HG03571 (cell line): ENCODE measurements around the gene SPDYE1.
"Not testable (repeated sequence)": the region's sequence is repeated elsewhere in the genome, so short reads cannot be mapped to it uniquely, and the experiment has no call there.

Source experiments
- ATAC-seq: cut with Tn5 transposase; IDR thresholded peaks from one replicate; pipeline ENCODE4 v1.9.1; 2021; ENCODE audit not compliant: unreplicated experiment

Gene SPDYE1

DNA sequence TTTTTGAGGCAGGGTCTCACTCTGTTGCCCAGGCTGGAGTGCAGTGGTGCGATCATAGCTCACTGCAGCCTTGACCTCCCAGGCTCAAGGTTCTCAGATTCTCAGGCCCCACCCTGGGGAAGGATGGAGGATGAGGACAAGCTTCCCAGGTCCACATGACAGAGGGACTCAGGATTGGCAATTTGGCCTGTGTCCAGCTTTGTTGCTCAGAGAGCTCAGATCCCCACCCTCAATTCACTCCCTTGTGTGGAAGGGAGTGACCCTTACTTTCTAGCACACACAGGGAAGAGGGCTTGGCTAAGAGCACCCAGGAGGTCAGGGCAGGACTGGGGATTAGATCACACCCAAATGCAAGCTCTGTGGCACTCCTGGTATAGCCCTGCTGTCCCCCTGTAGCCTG lies 6.9 kb upstream of the SPDYE1 start:
- not testable (repeated sequence) for ATAC-seq

DNA sequence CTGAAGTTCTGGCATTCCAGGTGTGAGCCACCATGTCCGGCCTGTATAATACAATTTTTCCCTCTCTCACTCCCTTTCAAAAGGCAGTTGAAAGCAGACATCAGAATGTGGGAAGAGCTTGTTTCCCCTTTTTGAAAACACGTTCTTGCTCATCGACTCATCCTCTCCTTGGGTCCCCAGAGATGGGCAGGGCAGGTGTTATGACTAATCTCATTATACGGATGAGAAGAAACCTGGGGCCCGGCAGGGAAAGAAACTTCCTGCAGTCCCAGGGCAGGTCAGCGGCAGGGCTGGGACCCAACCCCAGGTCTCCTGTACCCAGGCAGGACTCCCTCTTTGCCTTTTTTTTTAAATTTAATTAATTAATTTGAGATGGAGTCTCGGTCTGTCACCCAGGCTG lies 4.8 kb upstream of the SPDYE1 start:
- ATAC-seq: peak; percentile 75

DNA sequence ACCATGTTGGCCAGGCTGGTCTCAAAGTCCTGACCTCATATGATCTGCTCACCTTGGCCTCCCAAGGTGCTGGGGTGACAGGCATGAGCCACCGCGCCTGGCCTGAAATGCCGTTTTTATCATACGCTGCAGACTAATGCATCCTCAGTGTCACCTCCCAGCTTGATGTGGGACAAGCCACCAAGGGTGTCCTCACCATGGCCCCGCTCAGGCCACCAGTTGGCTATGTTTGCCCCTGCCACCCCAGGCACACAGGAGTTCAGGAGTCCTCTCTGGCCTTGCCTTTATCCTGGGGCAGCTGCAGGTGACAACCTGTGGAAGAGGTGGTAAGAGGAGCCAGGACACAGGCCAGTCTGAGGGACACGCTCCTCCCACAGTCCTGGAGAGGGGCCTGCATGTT lies 3.0 kb upstream of the SPDYE1 start:
- ATAC-seq: not testable (repeated sequence)

DNA sequence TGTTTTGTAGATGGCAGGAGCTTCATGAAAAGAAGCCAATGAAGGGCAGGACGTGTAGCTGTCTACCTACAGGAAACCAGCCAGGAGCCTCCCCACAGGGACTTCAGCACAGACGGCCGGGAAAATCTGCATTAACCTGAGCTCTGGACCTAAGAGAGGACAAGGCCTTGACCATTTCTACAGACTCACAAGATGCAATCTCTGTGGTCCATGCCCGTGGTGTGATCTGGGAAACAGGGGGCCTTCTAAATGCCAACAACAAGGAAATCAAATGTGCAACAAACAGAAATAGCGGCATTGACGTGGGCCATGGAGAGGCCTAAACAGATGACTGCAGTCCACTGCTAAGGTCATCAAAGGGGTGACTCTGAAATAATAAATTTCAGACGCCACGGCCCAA lies 14.4 kb downstream of the SPDYE1 start:
- ATAC-seq: not testable (repeated sequence)

DNA sequence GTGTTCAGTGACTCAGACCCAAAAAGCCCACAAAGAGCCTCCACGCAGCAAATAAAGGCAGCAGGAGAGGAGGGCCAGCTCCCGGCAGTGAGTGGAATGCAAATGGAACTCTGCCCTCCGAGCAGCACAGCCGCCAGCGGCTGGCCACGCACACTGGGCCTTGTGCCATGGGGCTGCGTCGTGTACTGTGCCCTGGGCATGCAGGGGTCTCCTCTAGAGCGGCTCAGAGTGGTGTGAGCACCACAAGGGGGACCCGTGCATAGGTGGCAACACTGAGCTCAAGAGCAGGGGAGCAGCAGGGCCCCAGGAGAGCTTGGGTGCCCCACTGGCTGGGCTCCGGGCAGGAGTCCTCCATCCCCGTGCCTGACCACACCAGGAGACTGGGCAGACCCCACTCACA lies 17.4 kb downstream of the SPDYE1 start:
- ATAC-seq: not testable (repeated sequence)

DNA sequence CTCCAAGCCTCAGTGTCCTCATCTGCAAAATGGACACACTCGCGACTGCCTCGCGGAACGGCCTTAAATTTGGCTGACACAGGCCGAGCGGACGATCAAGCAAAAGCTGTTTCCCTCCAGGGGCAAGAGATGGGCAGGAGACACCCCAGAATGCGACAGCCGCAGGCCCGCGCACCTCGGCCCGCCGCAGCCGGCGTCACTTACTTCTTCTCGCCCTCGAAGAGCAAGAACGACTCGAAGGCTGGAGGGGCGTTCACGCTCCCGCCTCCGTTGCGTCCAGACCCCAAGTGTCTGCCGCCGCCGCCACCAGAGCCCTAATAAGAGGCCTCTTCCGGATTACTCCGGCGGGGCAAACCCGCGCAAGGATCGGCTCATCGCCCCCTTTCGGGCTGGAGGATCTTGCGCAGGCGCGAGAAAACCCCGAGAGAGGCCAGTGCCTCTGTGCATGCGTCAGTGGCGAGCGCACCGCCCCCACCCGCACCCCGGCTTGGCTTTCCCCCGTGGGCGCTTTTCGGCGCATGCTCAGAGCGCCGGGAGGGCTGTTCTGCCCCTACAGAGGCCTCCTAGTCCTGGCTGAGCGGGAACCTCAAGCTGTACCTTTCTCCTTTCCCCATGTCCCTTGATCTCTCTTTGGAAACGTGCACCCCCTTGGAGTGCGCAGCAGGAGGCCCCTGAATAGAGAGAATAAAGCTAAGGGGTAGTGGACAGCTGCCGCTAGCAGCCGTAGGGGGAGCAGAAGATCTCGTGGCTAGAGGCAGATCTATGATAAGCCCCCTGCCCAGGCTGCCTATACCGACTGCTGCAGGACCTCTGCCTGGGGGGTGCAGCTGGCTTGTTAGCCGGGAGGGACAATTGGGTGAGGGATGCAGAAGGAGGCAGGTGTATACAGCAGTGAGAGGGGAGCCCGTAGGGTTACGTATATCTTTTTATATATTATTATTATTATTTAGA lies 21.4 kb downstream of the SPDYE1 start:
- peak; percentile 91 for ATAC-seq

DNA sequence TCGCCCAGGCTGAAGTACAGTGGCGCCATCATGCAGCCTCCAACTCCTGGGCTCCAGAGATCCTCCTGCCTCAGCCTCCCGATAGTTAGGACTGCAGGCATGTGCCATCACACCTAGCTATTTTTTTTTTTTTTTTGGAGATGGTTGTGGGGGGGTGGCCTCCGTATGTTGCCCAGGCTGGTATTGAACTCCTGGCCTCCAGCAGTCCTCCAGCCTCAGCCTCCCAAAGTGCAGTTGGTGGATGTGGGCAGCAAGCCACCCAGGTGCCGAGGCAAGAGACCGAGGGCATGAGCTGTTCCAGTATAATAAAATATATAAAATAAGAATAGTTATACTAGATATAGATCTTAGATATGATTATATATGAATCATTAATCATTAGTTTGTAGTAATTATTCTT lies 22.1 kb downstream of the SPDYE1 start:
- not testable (repeated sequence) for ATAC-seq

DNA sequence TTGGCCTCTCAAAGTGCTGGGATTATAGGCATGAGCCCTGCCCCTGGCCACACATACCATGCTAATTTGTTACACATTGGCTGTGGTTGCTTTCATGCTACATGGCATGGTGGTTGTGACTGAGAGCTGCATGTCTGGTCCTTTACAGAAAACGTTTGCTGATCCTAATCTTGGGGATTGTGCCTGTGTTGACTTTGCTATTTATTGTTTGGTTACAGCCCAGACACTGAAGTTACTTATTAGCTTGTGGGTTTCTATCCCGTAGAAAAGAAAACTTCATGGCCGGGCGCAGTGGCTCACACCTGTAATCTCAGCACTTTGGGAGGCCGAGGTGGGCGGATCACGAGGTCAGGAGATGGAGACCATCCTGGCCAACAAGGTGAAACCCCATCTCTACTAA lies 24.4 kb downstream of the SPDYE1 start:
- not testable (repeated sequence) for ATAC-seq

DNA sequence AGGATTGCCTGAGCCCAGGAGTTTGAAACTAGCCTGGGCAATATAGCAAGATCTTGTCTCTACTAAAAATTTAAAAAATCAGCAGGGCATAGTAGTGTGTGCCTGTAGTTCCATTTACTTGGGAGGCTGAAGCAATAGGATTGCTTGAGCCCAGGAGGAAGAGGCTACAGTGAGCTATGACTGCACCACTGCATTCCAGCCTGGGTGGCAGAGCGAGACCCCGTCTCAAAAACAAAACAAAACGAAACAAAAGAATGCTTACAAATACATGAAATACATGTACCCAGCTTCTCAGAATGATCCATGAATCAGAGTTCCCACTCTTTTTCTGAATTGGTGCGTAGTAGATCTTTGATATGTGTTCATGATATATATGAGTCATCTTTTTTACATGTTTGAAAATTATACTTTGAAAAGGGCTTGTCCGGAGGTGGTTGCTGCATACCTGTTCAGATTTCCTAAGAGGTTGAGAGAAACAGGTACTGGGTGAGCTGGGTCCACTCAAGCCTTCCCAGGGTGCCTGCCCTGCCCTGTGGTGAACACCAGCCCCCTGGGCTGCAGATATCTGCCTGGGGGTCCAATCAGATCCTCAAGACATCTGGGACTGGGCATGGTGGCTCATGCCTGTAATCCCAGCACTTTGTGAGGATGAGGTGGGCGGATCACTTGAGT lies 25.2 kb downstream of the SPDYE1 start:
- ATAC-seq: not testable (repeated sequence)

DNA sequence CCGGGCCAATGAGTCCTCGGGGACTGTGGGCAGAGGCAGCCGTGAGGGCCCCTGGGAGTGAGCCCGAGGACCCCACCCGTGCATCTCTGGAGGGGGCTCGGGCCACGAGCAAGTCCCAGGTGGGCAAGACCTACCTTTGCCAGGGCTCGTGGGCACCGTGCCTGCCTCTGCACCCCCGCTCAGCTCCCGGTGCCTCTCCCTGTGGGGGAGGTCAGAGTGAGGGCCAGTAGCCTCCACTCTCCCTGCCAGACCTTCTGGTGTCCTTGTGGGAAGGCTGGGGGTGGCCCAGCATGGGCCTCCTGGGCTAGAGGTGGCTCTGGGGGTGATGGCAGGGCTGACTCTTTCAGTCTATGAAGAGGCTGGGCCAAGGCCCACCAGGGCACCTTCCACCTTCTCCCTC lies 31.7 kb downstream of the SPDYE1 start:
- not testable (repeated sequence) for ATAC-seq

DNA sequence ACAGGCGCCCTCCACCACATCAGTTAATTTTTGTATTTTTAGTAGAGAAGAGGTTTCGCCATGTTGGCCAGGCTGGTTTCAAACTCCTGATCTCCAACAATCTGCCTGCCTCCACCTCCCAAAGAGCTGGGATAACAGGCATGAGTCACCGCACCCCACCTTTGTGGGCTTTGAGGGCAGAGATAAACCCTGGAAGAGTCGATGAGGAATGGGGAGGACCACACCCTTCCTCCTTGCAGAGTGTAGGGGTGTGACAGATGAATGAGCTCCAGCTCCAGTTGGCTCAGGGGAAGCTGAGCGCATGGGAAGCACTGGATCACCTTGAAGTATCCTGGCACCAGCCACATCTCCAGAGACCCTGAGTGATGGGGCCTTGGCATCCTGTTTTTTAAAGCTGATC lies 32.3 kb downstream of the SPDYE1 start:
- ATAC-seq: not testable (repeated sequence)

DNA sequence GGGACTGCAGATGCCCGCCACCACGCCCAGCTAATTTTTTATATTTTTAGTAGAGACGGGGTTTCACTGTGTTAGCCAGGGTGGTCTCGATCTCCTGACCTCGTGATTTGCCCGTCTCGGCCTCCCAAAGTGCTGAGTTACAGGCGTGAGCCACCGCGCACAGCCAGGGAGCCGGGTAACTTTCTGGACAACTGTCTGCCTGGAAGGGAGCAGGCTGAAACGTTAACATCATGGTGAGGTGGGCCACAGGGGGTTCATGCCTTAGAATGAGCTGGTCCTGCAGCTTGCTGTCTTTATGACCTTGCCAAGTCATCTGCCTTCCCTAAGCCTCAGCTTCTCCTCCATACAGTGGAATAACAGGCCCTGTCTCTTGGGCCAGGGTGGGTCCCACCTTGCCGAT lies 33.6 kb downstream of the SPDYE1 start:
- ATAC-seq: not testable (repeated sequence)

DNA sequence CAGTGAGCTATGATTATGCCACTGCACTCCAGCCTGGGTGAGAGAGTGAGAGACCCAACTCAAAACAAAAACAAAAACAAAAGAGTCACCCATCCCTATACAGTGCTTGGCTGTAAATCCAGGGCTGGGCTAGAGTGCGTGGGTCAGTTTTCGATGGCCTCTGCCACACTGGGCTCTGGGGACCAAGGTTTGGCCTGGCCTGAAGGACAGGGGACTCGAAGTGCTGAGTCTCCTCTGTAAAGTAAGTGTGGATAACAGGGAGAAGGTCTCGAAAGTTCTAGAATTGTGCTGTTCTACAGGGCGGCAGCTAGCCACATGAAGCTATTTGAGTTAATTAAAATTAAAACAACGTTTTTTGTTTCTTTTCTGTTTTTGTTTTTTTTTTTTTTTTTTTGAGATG lies 34.3 kb downstream of the SPDYE1 start:
- not testable (repeated sequence) for ATAC-seq

DNA sequence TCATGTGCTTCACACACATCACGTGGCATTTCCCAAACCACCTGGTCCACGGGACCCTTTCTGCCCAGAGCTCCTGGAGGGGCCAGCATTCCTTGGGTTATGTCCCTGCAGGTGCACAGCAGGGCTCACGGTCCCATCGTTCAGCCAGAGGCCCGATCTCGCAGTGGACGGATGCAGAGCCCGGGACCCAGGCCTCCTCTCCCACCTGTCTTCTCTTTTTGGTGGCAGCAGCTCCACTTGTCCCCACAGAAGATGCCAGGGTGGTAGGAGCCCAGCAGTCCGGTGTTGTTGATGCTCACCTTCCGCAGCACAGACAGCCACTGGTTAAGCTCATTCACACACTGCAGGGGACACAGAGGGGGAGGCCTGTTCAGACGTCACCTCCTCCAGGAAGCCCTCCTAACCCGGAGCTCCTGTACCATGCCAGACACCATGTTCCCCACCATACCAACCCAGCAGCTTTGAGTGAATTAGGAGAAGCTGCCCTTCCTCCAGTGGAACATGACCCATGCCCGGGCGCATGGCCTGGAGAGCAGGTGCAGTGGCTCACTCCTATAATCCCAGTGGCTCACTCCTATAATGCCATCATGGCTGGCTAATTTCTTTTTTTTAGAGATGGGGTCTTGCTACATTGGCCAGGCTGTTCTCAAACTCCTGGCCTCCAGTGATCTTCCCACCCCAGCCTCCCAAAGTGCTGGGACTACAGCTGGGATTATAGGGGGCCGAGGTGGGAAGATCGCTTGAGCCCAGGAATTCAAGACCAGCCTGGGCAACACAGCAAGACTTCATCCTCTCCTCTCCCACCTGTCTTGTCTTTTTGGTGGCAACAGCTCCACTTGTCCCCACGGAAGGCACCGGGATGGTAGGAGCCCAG lies 36.5 kb downstream of the SPDYE1 start:
- not testable (repeated sequence) for ATAC-seq

DNA sequence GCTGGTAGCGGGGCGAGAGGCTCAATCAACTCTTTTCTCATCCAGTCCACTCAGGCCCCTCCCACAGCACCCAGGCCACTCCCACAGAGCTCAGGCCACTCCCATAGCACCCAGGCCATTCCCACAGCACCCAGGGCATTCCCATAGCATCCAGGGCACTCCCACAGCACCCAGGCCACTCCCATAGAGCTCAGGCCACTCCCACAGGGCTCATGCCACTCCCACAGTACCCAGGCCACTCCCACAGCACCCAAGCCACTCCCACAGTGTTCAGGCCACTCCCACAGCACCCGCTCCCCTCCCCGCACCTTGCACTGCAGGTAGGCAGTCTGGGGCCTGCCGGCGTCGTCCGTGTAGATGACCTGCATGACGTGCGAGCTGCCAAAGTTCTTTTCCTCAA lies 38.7 kb downstream of the SPDYE1 start:
- not testable (repeated sequence) for ATAC-seq

DNA sequence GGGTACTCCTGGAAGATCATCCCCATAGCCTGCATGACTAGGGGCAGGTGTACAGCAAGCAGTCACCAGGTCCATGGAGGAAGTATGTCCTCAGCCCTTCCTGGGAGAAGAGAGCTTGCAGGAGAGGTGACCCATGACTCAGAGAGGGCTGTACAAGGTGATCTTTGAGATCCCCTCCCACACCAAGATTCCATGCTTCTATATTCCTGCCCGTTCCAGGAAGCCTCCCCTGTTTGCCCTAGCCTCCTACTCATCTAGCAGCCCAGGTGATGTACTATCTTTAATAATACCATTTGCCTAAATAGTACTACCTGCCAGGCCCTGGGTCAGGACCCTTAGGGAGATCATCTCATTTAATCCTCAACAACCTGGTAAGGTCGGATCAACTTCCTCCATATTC lies 40.3 kb downstream of the SPDYE1 start:
- not testable (repeated sequence) for ATAC-seq

DNA sequence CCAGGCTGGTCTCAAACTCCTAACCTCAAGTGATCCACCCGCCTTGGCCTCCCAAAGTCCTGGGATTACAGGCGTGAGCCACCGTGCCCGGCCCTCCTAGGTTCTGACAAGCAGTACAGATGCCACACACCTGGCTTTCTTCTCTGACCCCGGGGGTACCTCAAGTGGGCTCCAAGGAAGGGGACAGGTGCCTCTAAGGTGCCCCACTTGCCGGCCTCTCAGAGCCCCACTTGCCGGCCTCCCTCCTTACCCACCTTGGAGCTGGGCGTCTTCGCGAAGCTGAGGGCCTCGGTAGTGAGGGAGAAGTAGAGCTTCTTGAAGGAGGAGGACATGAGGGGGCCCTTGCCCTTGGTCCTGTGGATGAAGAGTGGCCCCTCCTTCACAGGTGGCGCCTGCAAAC lies 40.9 kb downstream of the SPDYE1 start:
- not testable (repeated sequence) for ATAC-seq

DNA sequence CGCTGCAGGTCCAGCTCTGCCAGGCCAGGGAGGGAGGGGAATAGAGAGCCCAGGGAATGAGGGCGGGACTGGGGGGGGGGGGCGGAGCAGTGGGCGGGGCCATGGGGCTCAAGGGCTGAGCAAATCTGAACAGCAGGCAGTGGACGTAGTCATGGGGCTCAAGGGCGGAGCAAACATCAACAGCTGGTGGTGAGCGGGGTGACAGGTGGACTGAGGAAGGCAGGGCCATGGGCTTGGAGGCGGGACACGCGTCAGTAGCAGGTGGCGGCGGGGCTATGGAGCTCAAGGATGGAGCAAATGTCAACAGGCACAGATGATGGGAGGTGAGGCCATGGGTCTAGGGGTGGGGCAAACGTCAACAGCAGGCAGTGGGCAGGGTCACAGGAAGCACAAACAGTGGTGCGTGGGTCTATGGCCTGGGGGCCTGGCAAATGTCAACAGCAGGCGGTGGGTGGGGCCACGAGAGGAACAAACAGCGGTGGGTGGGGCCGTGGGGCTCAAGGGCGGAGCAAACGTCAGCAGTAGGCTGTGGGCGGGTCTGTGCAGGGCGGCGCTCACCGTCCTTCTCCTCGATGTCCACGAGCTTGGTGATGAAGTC lies 41.4 kb downstream of the SPDYE1 start:
- peak; percentile 58 for ATAC-seq

DNA sequence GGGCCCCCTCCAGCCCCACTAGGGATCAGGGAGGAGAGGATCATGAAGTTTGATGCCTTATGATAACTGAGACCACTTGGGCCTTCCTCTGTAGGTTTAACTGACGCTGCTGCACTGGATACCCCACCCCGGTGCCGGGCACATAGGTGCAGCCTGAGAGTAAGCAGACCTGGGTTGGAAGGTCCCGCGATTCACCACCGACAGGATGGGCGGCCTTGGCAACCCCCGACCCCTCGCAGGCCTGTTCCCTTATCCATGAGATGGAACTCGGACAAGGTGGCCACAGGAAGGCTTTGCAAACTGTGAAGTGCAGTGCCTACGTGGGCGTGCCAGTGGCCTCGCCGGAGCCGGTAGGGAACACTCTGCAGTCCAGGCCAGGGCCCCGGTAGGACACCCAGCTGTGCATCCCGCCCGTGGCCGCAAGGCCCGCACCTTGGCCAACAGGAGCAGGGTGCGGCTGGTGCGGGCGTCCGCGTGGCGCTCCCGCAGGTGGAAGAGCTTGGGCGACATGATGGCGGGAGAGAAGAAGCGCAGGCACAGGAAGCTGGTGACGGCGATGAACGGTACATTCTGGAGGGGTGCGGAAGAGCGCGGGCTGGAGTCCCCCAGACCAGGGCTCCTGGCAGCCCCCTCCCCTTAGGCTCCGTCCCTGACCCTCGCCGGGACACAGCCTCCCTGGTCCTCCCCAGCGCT lies 42.2 kb downstream of the SPDYE1 start:
- ATAC-seq: peak; percentile 10

DNA sequence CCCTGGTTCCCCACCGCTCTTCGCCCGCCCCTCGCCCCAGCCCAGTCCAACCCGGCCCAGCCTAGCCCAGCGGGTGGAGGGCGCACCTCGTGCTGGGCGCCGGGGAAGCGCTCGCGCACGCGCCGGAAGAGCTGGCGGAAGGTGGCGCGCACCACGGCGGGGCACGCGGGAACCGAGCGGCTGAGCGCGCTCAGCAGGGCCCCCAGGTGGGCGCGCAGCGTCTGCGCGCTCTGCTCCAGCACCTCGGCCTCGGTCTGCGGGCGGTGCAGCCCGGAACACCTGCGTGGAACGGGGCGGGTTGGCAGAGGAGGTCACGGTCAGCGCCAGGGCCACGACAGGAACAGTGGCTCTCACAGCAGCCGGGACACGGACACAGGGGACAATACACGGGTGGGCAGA lies 42.8 kb downstream of the SPDYE1 start:
- ATAC-seq: peak; percentile 37
